ENCODE data around the gene CHRNB2. TPM values are rescaled to one million over a fixed set of nuclear protein-coding genes. Genes with fewer than 3 reads are reported as not detected.

CHRNB2 gene
- total and polyA plus RNA-seq, 2 of the 8 experiments (the other 6 are each of a cell fraction or from before 2014, with no cell fraction given): 3.1 to 4.1 TPM

DNA sequence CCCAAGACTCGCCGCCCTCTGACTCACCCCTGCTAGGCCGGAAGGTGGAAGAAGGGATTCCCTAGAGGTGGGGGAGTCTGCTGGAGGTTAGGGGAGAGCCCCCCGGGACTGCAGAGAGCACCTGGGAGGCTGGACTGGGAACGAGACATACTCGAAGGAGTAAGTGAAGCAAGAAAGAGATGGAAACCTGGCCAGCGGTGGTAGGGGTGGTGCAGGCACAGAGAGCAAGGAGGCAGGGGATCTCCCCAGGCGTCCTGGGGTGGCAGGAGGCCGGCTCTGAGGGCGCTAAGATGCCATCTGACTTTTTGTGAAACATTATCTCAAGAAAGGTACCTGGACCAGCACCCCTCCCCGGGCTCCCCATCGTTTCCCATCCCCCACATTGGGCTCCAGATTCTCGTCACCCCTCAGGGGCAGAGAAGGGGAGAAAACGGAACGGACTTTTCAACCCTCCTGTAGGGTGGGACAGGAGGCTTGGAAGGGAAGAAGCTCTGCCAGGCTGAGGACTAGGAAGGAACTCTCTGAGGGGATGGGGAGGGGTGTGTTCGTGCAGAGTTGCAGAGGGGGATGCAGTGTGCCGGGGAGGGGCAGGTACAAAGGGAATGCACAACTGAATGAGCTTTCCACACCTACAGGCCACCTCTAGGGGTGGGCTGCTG is 708 bp downstream of the CHRNB2 start (continued):
- TF ChIP-seq CTCF (IDR thresholded peaks at IDR 0.05; ENCODE audit: control extremely low read depth in 1 of 3, insufficient read depth in 1 of 3, low read depth in 1 of 3, low read length in 3 of 3) (no peak), EGR1 (IDR thresholded peaks at IDR 0.05; ENCODE audit: borderline replicate concordance, low read depth, low read length) (no peak), EP300 (IDR thresholded peaks at IDR 0.05; ENCODE audit: borderline replicate concordance in 1 of 2, low read depth in 2 of 2, low read length in 2 of 2) (no peak), BRCA1 (IDR thresholded peaks at IDR 0.05; ENCODE audit: low read depth, low read length) (no peak), RBBP5 (IDR thresholded peaks at IDR 0.05; ENCODE audit: borderline replicate concordance, low read depth, low read length) (no peak), SAP30 (IDR thresholded peaks at IDR 0.05; ENCODE audit: insufficient read depth, insufficient replicate concordance, low read length) (no peak), ASH2L (IDR thresholded peaks at IDR 0.05; ENCODE audit: low read length) (no peak), TAF1 (IDR thresholded peaks at IDR 0.05; ENCODE audit: low read depth, low read length) (no peak), SRF (IDR thresholded peaks at IDR 0.05; ENCODE audit: low read depth, low read length) (no peak), CHD1 (IDR thresholded peaks at IDR 0.05; ENCODE audit: low read depth, low read length) (no peak)

All from H1 (cell line).